Raji (cell line): ENCODE measurements around the gene LRCH4.

ENCODE experiments used
- POLR2A ChIP-seq: IDR thresholded peaks from 2 replicates; pipeline ENCODE4 v1.6.1; 2011; ENCODE audit warnings: low read depth, low read length, control low read depth; ENCODE audit not compliant: insufficient read depth

The LRCH4 gene

DNA sequence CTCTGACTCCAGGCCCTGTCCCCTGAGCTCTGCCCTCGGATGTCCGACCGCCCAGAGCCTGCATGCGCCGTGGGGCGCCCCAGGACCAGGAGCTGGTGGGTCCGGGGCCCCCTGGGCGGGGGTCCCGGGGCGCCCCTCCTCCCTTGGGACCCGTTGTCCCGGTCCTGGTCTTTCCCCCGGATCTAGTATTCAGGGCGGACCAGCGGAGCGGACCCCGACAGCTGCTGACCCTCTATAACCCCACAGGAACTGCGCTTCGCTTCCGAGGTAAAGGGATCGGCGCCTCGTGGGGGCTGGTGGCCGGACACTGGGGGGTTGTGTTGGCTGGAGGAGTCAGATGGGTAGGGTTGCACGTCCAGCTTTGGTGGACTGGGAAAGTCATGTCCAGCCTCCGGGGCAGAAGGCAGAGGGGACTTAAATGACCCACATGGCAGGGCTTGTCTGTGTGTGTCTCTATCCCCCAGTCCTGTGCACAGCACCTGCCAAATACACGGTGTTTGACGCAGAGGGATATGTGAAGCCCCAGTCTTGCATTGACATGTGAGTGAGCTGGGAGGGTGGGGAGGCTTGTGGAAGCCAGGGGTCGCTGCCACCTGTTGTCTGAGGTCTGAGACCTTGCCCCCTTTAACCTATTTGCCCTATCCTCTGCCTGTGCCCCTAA, 26.9 kb upstream of the LRCH4 start:
- no peak for TF ChIP-seq POLR2A

DNA sequence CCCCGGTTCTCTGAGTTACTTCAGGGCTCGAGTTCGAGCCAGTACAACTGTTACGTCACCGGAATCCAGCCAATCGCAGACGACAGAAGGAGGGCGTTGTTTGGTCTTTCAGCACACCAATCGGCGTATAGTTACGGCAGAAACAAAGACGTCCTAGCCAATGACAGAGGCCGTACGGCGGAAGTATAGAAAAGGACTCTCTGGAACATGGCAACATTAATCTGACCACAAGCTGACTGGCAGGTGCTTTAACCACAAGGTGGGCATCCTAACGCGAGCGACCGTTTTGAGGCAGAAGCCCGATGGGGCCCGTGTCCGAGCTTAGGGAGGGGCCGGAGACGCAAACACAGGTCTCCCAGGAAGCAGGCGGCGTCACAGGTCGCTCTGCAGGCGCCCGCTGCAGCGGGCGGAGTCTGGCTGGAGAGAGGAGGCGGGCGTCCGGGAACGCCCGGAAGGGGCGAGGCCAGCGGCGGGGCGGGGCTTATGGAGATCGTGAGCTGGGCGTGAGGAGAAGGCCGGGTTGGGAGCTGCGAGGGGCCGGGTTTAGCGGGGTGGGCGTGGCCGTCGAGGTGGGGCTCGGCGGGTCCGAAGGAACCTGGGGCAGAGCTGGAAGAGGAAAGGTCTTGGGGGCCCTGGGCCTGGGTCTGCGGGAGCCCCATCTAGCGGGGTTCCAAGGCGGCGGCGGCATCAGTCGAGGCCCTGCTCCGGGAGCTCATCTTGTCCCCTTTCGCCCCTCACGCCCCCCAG, 26.2 kb upstream of the LRCH4 start, which contains the start of gene MOSPD3:
Gene MOSPD3, plus strand, starts transcription at position 558 of the 747 bp plus-strand sequence. CDS start 252 bp downstream, outside the sequence.
- peak; percentile 83 for TF ChIP-seq POLR2A

DNA sequence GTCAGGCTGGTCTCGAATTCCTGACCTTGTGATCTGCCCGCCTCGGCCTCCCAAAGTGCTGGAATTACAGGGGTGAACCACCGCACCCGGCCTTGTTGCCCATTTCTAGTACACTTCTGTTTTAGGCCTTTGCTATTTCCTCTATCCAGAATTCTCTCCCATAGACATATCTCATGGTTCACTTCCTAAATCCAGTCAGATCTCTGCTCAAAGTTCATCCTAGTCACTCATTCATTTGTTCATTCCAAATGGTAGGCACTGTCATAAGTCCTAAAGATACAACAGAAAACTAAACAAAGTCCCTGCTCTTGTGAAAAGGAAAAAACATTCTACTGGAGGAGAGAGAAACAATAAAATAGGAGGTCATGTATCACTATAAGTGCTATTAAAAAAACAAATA, 24.0 kb upstream of the LRCH4 start:
- TF ChIP-seq POLR2A: no peak

DNA sequence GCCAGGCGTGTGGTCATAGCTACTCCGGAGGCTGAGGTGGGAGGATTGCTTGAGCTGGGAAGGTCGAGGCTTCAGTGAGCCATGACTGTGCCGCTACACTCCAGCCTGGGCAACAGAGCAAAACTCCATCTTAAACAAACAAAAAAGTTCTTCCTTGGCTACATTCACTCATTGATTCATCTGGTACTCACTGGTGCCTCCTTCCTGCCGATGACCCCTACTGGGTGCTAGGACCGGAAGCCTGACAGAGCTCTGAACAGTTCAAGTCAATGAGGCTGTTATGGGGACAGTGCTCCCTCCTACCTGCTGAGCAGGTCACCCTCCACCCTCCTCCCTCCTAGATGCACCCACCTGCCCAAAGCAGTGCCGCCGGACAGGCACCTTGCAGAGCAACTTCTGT, 21.2 kb upstream of the LRCH4 start:
- TF ChIP-seq POLR2A: no peak

DNA sequence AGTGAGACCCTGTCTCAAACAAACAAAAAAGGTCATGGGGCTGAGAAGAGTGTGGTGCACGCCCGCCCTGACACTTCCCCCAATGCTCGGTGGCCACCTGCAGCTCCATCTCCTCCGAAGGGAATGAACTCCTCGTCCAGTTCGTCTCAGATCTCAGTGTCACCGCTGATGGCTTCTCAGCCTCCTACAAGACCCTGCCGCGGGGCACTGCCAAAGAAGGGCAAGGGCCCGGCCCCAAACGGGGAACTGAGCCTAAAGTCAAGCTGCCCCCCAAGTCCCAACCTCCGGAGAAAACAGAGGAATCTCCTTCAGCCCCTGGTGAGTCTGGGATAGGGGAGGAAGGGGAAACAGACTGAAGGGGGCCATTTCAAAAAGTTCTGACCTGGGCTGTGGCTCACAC, 20.4 kb upstream of the LRCH4 start:
- no peak for TF ChIP-seq POLR2A

DNA sequence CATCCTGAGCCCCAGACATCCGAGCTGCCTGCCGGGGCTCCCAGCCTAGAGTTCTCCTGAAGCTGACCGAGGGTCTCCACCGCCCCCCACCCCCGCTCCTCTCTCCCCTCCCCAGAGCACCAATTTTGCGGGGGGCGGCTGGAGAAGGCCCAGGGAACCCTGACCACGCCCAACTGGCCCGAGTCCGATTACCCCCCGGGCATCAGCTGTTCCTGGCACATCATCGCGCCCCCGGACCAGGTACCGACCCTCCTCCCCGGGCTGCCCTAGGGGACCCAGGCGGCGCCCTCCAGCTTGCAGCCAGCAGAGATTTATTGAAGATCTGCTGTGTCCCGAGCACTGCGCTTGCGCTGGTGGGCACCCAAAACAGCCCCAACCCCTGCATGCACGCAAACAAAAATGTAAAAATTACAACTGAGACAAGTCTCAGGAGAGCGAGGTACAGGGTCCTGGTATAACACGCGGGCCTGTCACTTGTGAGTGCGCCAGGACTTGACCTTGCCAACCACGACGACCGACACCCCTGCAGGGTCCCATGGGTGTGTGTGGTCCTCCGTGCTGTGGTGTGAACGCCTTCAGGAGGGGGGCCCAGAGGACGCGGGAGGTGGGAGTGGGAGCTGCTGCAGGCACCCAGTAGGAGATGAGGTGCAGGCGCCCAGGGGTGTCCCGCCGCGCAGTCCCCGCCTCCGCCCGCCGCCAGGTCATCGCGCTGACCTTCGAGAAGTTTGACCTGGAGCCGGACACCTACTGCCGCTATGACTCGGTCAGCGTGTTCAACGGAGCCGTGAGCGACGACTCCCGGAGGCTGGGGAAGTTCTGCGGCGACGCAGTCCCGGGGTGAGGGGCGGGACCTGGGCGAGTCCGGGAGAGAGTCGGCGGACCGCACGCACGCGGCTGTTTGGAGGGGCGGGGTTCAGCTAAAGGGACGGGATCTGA, 19.3 kb upstream of the LRCH4 start:
- no peak for TF ChIP-seq POLR2A

DNA sequence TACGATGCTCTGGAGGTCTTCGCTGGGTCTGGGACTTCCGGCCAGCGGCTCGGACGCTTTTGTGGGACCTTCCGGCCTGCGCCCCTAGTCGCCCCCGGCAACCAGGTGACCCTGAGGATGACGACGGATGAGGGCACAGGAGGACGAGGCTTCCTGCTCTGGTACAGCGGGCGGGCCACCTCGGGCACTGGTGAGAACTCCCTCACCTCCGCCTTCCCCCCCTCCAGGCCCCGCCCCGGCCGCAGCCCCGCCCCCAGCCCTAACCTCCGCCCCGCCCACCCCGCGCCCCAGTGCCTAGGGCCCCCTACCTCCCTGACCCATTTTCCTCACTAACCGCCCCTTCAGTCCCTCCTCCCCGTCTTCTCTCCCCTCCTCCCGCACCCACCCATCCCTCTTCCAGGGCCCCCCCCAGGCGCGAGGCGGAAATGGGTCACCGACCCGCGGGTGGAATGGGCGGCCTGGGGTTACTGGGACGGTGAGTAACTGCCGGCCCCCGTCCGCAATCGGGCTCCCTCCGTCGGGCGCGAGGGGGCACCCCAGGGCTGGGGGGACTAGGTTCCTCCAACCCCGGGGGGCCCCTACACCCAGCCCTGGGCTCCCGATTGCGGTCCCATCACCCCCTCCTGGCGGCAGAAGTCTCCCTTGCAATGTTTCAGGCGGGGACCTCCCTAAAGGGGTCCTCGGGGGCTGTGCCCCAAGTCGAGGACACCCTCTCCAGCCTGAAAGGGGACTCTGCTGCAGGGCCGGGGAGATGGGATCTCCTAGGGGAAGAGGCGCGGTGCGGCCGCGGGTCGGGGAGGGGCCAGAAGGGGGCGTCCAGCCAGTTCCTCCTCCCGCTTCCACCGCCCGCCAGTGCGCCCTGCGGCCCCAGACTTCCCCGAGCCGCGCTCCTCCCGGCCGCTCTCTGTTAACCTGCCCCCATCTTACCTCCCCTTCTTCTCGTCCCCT, 18.4 kb upstream of the LRCH4 start:
- peak; percentile 58 for TF ChIP-seq POLR2A

DNA sequence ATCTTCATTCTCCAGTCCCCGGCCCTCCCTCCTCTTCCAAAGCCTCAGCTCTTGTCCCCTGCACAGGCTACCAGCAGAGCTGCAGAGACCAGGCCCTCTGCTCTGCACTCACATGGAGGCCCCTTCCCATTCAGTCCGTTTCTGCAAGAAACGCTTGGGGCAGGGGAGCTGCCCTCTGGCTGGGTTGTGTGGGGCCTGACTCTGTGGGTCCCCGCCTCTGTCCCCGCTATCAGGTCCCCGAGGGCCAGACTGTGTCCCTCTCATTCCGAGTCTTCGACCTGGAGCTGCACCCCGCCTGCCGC, 17.7 kb upstream of the LRCH4 start:
- TF ChIP-seq POLR2A: no peak

DNA sequence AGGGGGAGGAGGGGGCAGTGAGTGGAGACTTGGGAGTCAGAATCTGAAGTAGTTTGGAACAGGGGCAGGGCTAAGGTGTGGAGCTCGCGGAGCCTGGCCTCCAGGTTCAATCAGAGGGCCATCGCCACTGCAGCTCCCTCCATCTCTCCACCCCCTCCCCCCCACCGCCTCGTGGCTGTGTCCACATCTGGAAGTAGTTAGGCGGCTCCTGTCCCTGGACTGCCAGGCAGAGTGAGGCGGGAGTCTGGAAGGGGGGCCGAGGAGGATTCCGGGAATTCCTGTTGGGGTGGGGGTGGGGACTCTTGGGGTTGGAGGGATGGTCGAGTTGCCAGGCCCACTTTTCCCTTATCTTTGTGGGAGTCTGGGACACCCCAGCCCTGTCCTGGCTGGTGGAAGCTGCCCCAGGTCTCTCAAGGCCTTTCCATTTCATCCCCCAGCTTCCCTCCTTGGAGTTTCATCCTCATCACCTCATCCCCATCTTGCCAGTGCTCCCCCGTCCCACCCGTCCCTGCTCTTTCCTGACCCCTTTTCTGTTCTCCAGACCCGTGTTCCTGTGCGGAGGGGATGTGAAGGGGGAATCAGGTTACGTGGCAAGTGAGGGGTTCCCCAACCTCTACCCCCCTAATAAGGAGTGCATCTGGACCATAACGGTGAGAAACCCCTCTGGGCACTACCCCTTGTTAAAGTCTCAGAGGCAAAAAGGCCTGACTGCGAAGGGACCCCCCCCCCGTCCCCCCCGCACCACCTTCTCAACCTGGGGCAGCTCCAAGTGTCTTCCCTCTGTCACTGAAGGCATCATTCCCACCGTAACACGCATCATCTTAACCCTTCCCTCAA, 17.2 kb upstream of the LRCH4 start:
- TF ChIP-seq POLR2A: no peak

DNA sequence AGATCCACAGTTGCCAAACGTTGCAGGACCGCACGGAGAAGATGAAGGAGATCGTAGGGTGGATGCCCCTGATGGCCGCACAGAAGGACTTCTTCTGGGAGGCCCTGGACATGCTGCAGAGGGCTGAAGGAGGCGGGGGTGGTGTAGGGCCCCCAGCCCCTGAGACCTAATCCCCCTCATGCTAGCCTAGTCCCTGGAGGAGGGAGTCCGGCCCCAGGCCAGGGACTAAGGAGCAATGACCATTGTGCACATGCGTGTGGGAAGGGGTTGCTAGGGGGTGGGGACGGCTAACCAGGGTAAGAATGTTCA, 14.8 kb upstream of the LRCH4 start:
- TF ChIP-seq POLR2A: no peak

DNA sequence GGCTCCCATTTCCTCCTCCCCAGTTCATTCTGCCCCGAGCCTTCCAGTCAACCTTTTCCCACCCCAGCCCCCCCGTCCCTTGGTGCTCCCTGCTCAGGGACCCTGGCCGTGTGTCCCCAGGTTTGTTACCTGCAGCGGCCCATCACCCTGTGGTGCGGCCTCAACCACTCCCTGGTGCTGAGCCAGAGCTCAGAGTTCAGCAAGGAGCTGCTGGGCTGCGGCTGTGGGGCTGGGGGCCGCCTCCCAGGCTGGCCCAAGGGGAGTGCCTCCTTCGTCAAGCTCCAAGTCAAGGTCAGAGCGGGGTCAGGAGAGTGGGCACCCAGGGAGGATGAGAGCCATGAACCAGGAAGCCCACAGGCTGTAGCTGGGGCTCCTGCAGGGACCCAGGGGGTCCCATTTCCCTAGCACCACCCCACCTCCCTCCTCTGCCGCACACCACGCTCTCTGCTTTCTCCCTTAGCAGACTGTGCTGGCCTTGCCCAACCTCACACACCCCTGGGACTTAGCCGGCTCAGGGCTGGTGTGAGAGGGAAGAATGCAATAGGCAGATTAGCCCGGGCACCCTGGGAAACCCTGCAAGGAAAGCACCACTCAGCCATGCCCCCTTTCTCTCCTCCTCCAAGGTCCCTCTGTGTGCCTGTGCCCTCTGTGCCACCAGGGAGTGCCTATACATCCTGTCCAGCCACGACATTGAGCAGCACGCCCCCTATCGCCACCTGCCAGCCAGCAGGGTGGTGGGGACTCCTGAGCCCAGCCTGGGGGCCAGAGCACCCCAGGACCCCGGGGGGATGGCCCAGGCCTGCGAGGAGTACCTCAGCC, 14.2 kb upstream of the LRCH4 start:
- TF ChIP-seq POLR2A: no peak

DNA sequence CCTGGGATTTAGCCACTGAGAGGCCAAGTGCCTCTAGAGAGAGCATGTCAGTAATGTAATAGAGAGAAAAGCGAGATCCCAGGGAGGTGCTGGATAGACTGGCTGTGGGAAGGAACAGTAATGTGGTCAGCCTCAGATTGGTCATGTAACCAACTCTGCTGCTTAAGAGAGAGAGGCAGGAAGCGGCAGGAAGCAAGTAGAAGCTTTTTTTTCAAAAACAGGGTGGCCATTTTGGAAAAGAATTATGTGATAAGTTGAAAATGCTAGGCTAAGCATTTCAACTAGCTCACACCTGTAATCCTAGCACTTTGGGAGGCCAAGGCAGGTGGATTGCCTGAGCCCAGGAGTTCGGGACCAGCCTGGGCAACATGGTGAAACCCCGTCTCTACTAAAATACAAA, 12.5 kb upstream of the LRCH4 start:
- TF ChIP-seq POLR2A: no peak

DNA sequence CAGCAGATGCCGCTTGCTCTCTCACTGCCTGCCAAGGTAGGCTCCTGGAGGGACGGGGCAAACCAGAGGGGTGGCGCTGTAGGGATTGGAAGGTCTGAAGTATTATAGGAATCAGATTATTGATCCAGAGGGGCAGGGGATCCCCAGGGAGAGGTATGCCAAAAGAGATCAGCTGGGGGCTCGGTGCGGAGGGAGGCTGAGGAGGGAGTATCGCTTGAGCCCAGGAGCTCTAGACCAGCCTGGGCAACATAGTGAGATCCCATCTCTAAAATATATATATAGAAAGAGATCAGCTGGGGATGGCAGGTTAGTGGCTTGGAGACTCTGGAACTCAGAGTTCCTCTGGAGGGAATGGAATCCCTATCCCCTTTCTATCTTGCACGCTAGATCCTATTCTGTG, 9.3 kb upstream of the LRCH4 start:
- TF ChIP-seq POLR2A: no peak
